ENCODE measurements around the gene KCTD14. TPM values are rescaled to one million over a fixed set of nuclear protein-coding genes. Genes with fewer than 3 reads are reported as not detected.
"Not testable (repeated sequence)": the region's sequence is repeated elsewhere in the genome, so short reads cannot be mapped to it uniquely, and the experiment has no call there.

KCTD14 gene
- total RNA-seq: 1.6 TPM

GRCh38 chr11:78022397-78023396 is at the start of gene KCTD14:
Gene KCTD14, minus strand, starts transcription at chr11:78023276. Its CDS starts 27 bp downstream, at chr11:78023249.
- peak; percentile 4 for DNase-seq

- no peak for DNase-seq
Measured at GRCh38 chr11:78072455-78072854, 49.4 kb upstream of the KCTD14 start.

GRCh38 chr11:78071717-78072116 is 48.6 kb upstream of the KCTD14 start:
- no peak for DNase-seq

- no peak for DNase-seq
Measured at GRCh38 chr11:78070621-78071020, 47.5 kb upstream of the KCTD14 start.

- no peak for DNase-seq
Measured at GRCh38 chr11:78069465-78069864, 46.4 kb upstream of the KCTD14 start.

- DNase-seq: no peak
Measured at GRCh38 chr11:78067704-78068103, 44.6 kb upstream of the KCTD14 start.

GRCh38 chr11:78066471-78066870 is 43.4 kb upstream of the KCTD14 start:
- DNase-seq: no peak

- DNase-seq: no peak
Measured at GRCh38 chr11:78065203-78065602, 42.1 kb upstream of the KCTD14 start.

- DNase-seq: no peak
Measured at GRCh38 chr11:78063440-78064181, 40.5 kb upstream of the KCTD14 start, which contains the start of gene THRSP. Gene THRSP, plus strand, starts transcription at chr11:78063861. Its CDS starts 21 bp downstream, at chr11:78063882.

- DNase-seq: no peak
Measured at GRCh38 chr11:78062671-78063070, 39.6 kb upstream of the KCTD14 start.

- no peak for DNase-seq
Measured at GRCh38 chr11:78061921-78062311, 38.8 kb upstream of the KCTD14 start.

GRCh38 chr11:78061088-78061920 is 38.2 kb upstream of the KCTD14 start:
- no peak for DNase-seq

GRCh38 chr11:78060533-78060932 is 37.5 kb upstream of the KCTD14 start:
- no peak for DNase-seq

- not testable (repeated sequence) for DNase-seq
Measured at GRCh38 chr11:78059749-78060328, 36.8 kb upstream of the KCTD14 start.

GRCh38 chr11:78057462-78058055 is 34.5 kb upstream of the KCTD14 start:
- DNase-seq: no peak

- no peak for DNase-seq
Measured at GRCh38 chr11:78056093-78056492, 33.0 kb upstream of the KCTD14 start.

- DNase-seq: no peak
Measured at GRCh38 chr11:78054971-78055370, 31.9 kb upstream of the KCTD14 start.

- DNase-seq: no peak
Measured at GRCh38 chr11:78050964-78051831, 28.1 kb upstream of the KCTD14 start.

- DNase-seq: no peak
Measured at GRCh38 chr11:78049348-78049747, 26.3 kb upstream of the KCTD14 start.

GRCh38 chr11:78048561-78048960 is 25.5 kb upstream of the KCTD14 start:
- DNase-seq: no peak

Measured in skin of body (tissue), 2 donors.